Glutamatergic neuron (in vitro differentiated cells): ENCODE data around the gene AHSP. TPM values are rescaled to one million over a fixed set of nuclear protein-coding genes. Genes with fewer than 3 reads are reported as not detected.
A peak's percentile ranks its signal among the peaks of the same experiment; 100 is the strongest.

Source experiments
- DNase-seq: peaks from one replicate; pipeline ENCODE4 v3.0.0; 2022
- H3K27ac Mint-ChIP-seq: one replicate; pipeline ENCODE4 v1.8.0; 2020; ENCODE audit warnings: mild to moderate bottlenecking, mixed read lengths, inconsistent platforms; ENCODE audit not compliant: unreplicated experiment
- H3K27me3 Mint-ChIP-seq: one replicate; pipeline ENCODE4 v1.8.0; 2020; ENCODE audit warnings: mild to moderate bottlenecking, moderate library complexity, mixed read lengths, inconsistent platforms; ENCODE audit not compliant: unreplicated experiment
- H3K36me3 Mint-ChIP-seq: one replicate; pipeline ENCODE4 v1.8.0; 2020; ENCODE audit warnings: mild to moderate bottlenecking, mixed read lengths, inconsistent platforms; ENCODE audit not compliant: unreplicated experiment
- H3K4me1 Mint-ChIP-seq: one replicate; pipeline ENCODE4 v1.8.0; 2020; ENCODE audit warnings: mild to moderate bottlenecking, low read depth, mixed read lengths, inconsistent platforms; ENCODE audit not compliant: unreplicated experiment
- H3K4me3 Mint-ChIP-seq: one replicate; pipeline ENCODE4 v1.8.0; 2020; ENCODE audit warnings: mild to moderate bottlenecking, mixed read lengths, inconsistent platforms; ENCODE audit not compliant: unreplicated experiment
- H3K9me3 Mint-ChIP-seq: one replicate; pipeline ENCODE4 v1.8.0; 2020; ENCODE audit warnings: mild to moderate bottlenecking, moderate library complexity, mixed read lengths, inconsistent platforms; ENCODE audit not compliant: unreplicated experiment
- CTCF ChIP-seq: fragments of 200-600 bp; sonication (generic); IDR thresholded peaks from one replicate; pipeline ENCODE4 v1.5.0; 2021; ENCODE audit not compliant: partially characterized antibody, unreplicated experiment
- total RNA-seq: library from RNA; stranded (reverse); fragmentation: NEBNext Ultra II Directional; extraction: Animal tissue kit (Norgen Biotek cat#: 25700); gene quantifications from one replicate; pipeline ENCODE4 v1.2.1, GENCODE V29; 2021; ENCODE audit not compliant: unreplicated experiment

AHSP gene
- total RNA-seq, 1 donor from 2014 or later = not detected

GRCh38 chr16:31484491-31485171, 43.1 kb upstream of the AHSP start:
- H3K4me3 Mint-ChIP-seq = no peak overlapping the region
- no peak overlapping the region for H3K27ac Mint-ChIP-seq
- H3K27me3 Mint-ChIP-seq = peaks cover 27% of the 10 kb centered on the region
- no peak for DNase-seq
- no peaks in the 10 kb centered on the region for H3K4me1 Mint-ChIP-seq
- H3K36me3 Mint-ChIP-seq = peaks cover 3% of the 10 kb centered on the region
- H3K9me3 Mint-ChIP-seq = peaks cover 10% of the 10 kb centered on the region
- TF ChIP-seq CTCF = no peak

- H3K4me1 Mint-ChIP-seq = no peaks in the 10 kb centered on the region
- peaks cover 12% of the 10 kb centered on the region for H3K9me3 Mint-ChIP-seq
- H3K4me3 Mint-ChIP-seq = peak overlapping the region; percentile 46
- TF ChIP-seq CTCF = no peak
- peaks cover 6% of the 10 kb centered on the region for H3K36me3 Mint-ChIP-seq
- peaks cover 28% of the 10 kb centered on the region for H3K27me3 Mint-ChIP-seq
- DNase-seq = no peak
- no peak overlapping the region for H3K27ac Mint-ChIP-seq
These were observed 42.1 kb upstream of the AHSP start for GRCh38 chr16:31485571-31485970.

- H3K4me3 Mint-ChIP-seq = peak overlapping the region; percentile 46
- no peak overlapping the region for H3K27ac Mint-ChIP-seq
- no peak for TF ChIP-seq CTCF
- H3K9me3 Mint-ChIP-seq = peaks cover 13% of the 10 kb centered on the region
- H3K4me1 Mint-ChIP-seq = no peaks in the 10 kb centered on the region
- peaks cover 11% of the 10 kb centered on the region for H3K36me3 Mint-ChIP-seq
- peaks cover 33% of the 10 kb centered on the region for H3K27me3 Mint-ChIP-seq
- DNase-seq = no peak
These were observed 41.7 kb upstream of the AHSP start for GRCh38 chr16:31486045-31486444.

- Mint-ChIP-seq H3K4me3 (peak overlapping the region; percentile 86), H3K36me3 (peaks cover 12% of the 10 kb centered on the region), H3K4me1 (no peaks in the 10 kb centered on the region), H3K27ac (no peak overlapping the region), H3K9me3 (peaks cover 12% of the 10 kb centered on the region), H3K27me3 (peaks cover 32% of the 10 kb centered on the region)
- DNase-seq = no peak
- no peak for TF ChIP-seq CTCF
These were observed 40.5 kb upstream of the AHSP start for GRCh38 chr16:31487071-31487719.
